Activated T-cell treated with anti-CD3 and anti-CD28 coated beads, Interleukin-2, amount 50 U/mL, for 72 hours (primary cell): ENCODE results near the gene TRIM32. TPM values are rescaled to one million over a fixed set of nuclear protein-coding genes. Genes with fewer than 3 reads are reported as not detected.

Experiments
- ATAC-seq, 2 donors: fragments of 150-1000 bp; cut with Tn5 transposase; replicated peaks in 1 of 2; 2 replicates each; pipeline ENCODE4 v1.10.0; 2021; ENCODE audit warnings: moderate library complexity in 2 of 2, mild to moderate bottlenecking in 1 of 2
- DNase-seq, 2 donors: peaks; one replicate each; pipeline ENCODE4 v3.0.0; 2021 to 2022; ENCODE audit warnings: mixed read lengths in 1 of 2
- H3K27ac Mint-ChIP-seq: one replicate; pipeline ENCODE4 v1.8.0; 2022; ENCODE audit warnings: mild to moderate bottlenecking, moderate library complexity, mixed read lengths
- H3K27me3 Mint-ChIP-seq: one replicate; pipeline ENCODE4 v1.8.0; 2022; ENCODE audit warnings: low read depth, mixed read lengths
- H3K36me3 Mint-ChIP-seq, 2 donors: one replicate each; pipeline ENCODE4 v1.8.0; 2022; ENCODE audit warnings: mixed read lengths in 2 of 2, mild to moderate bottlenecking in 1 of 2; ENCODE audit not compliant: insufficient read depth in 2 of 2
- H3K4me1 Mint-ChIP-seq: one replicate; pipeline ENCODE4 v1.8.0; 2022; ENCODE audit warnings: low read depth, mixed read lengths
- H3K4me3 Mint-ChIP-seq, 2 donors: one replicate each; pipeline ENCODE4 v1.8.0; 2022; ENCODE audit warnings: mild to moderate bottlenecking in 2 of 2, mixed read lengths in 2 of 2, moderate library complexity in 2 of 2
- H3K9me3 Mint-ChIP-seq, 2 donors: one replicate each; pipeline ENCODE4 v1.8.0; 2022; ENCODE audit warnings: mixed read lengths in 2 of 2
- total RNA-seq, 2 donors: library from RNA; stranded (reverse); gene quantifications; one replicate each; pipeline ENCODE4 v1.2.3, GENCODE V29; 2022

Gene TRIM32
- total RNA-seq, 2 donors from 2014 or later, result 12.6 to 13.6 TPM

- H3K36me3 Mint-ChIP-seq, result no peaks in the 10 kb centered on the region
- H3K27ac Mint-ChIP-seq, result no peak overlapping the region
- H3K4me3 Mint-ChIP-seq, result no peak overlapping the region
- DNase-seq (peak; percentile 5 to 17), ATAC-seq (peak; percentile 43 to 58)
- no peaks in the 10 kb centered on the region for H3K4me1 Mint-ChIP-seq
- H3K9me3 Mint-ChIP-seq, result no peaks in the 10 kb centered on the region
- no peaks in the 10 kb centered on the region for H3K27me3 Mint-ChIP-seq
Measured at GRCh38 chr9:116661037-116661954, 25.8 kb upstream of the TRIM32 start.

- ATAC-seq (no peak), DNase-seq (no peak)
- Mint-ChIP-seq H3K4me3 (no peak overlapping the region), H3K36me3 (no peaks in the 10 kb centered on the region), H3K9me3 (no peaks in the 10 kb centered on the region), H3K27me3 (no peaks in the 10 kb centered on the region), H3K27ac (no peak overlapping the region), H3K4me1 (no peaks in the 10 kb centered on the region)
Measured at GRCh38 chr9:116662646-116663310, 24.3 kb upstream of the TRIM32 start.

- H3K4me1 Mint-ChIP-seq, result no peaks in the 10 kb centered on the region
- H3K4me3 Mint-ChIP-seq, result no peak overlapping the region
- H3K27ac Mint-ChIP-seq, result no peak overlapping the region
- no peaks in the 10 kb centered on the region for H3K36me3 Mint-ChIP-seq
- ATAC-seq, result no peak
- no peaks in the 10 kb centered on the region for H3K9me3 Mint-ChIP-seq
- H3K27me3 Mint-ChIP-seq, result no peaks in the 10 kb centered on the region
- DNase-seq, result no peak
Measured at GRCh38 chr9:116663581-116663980, 23.5 kb upstream of the TRIM32 start.

GRCh38 chr9:116668970-116669695, 18.0 kb upstream of the TRIM32 start:
- H3K4me1 Mint-ChIP-seq, result no peaks in the 10 kb centered on the region
- ATAC-seq (no peak), DNase-seq (no peak)
- peaks cover 4 to 9% of the 10 kb centered on the region in 2 donors for H3K36me3 Mint-ChIP-seq
- H3K27me3 Mint-ChIP-seq, result no peaks in the 10 kb centered on the region
- peaks cover 6 to 7% of the 10 kb centered on the region in 2 donors for H3K9me3 Mint-ChIP-seq
- no peak overlapping the region for H3K27ac Mint-ChIP-seq
- H3K4me3 Mint-ChIP-seq, result no peak overlapping the region

- no peaks in the 10 kb centered on the region for H3K4me1 Mint-ChIP-seq
- H3K4me3 Mint-ChIP-seq, result no peak overlapping the region
- peaks cover 6 to 10% of the 10 kb centered on the region in 2 donors for H3K9me3 Mint-ChIP-seq
- H3K27me3 Mint-ChIP-seq, result no peaks in the 10 kb centered on the region
- ATAC-seq (no peak), DNase-seq (no peak)
- H3K36me3 Mint-ChIP-seq, result peaks cover 9% of the 10 kb centered on the region in 2 donors
- no peak overlapping the region for H3K27ac Mint-ChIP-seq
Measured at GRCh38 chr9:116671605-116672004, 15.5 kb upstream of the TRIM32 start.

GRCh38 chr9:116673375-116673774, 13.7 kb upstream of the TRIM32 start:
- no peak for ATAC-seq
- H3K36me3 Mint-ChIP-seq, result peaks cover 9% of the 10 kb centered on the region in 2 donors
- H3K27me3 Mint-ChIP-seq, result no peaks in the 10 kb centered on the region

GRCh38 chr9:116674210-116674980, 12.7 kb upstream of the TRIM32 start:
- H3K4me1 Mint-ChIP-seq, result no peaks in the 10 kb centered on the region
- H3K27ac Mint-ChIP-seq, result no peak overlapping the region
- ATAC-seq, result no peak
- H3K9me3 Mint-ChIP-seq, result peaks cover 6 to 10% of the 10 kb centered on the region in 2 donors
- no peaks in the 10 kb centered on the region for H3K27me3 Mint-ChIP-seq
- no peak for DNase-seq
- H3K4me3 Mint-ChIP-seq, result no peak overlapping the region
- peaks cover 9% of the 10 kb centered on the region in 2 donors for H3K36me3 Mint-ChIP-seq

More at GRCh38 chr9:116673375-116673774, 13.7 kb upstream of the TRIM32 start:
- Mint-ChIP-seq H3K4me1 (no peaks in the 10 kb centered on the region), H3K27ac (no peak overlapping the region), H3K4me3 (no peak overlapping the region), H3K9me3 (peaks cover 6 to 10% of the 10 kb centered on the region in 2 donors)
- DNase-seq, result no peak

GRCh38 chr9:116683535-116683934, 3.6 kb upstream of the TRIM32 start:
- H3K27ac Mint-ChIP-seq, result no peak overlapping the region
- no peak for DNase-seq
- no peak overlapping the region for H3K4me3 Mint-ChIP-seq
- no peak for ATAC-seq
- H3K36me3 Mint-ChIP-seq, result peaks cover 4 to 13% of the 10 kb centered on the region in 2 donors
- peaks cover 23% of the 10 kb centered on the region for H3K4me1 Mint-ChIP-seq
- peaks cover 0 to 3% of the 10 kb centered on the region in 2 donors for H3K9me3 Mint-ChIP-seq
- no peaks in the 10 kb centered on the region for H3K27me3 Mint-ChIP-seq

- H3K36me3 Mint-ChIP-seq, result peaks cover 4 to 13% of the 10 kb centered on the region in 2 donors
- peaks cover 0 to 3% of the 10 kb centered on the region in 2 donors for H3K9me3 Mint-ChIP-seq
- no peaks in the 10 kb centered on the region for H3K27me3 Mint-ChIP-seq
- peaks cover 35% of the 10 kb centered on the region for H3K4me1 Mint-ChIP-seq
- ATAC-seq (no peak), DNase-seq (no peak)
- H3K27ac Mint-ChIP-seq, result peak overlapping the region; percentile 66
- no peak overlapping the region for H3K4me3 Mint-ChIP-seq
Measured at GRCh38 chr9:116685166-116685565, 1.9 kb upstream of the TRIM32 start.

GRCh38 chr9:116686135-116686534, 970 bp upstream of the TRIM32 start:
- DNase-seq, result no peak
- Mint-ChIP-seq H3K4me1 (peaks cover 43% of the 10 kb centered on the region), H3K27ac (peak overlapping the region; percentile 90), H3K36me3 (peaks cover 2 to 11% of the 10 kb centered on the region in 2 donors), H3K4me3 (peak overlapping the region; percentile 92 to 97), H3K27me3 (no peaks in the 10 kb centered on the region), H3K9me3 (peaks cover 0 to 3% of the 10 kb centered on the region in 2 donors)
- ATAC-seq, result no peak

- H3K27ac Mint-ChIP-seq, result peak overlapping the region; percentile 90
- peak overlapping the region; percentile 92 to 97 for H3K4me3 Mint-ChIP-seq
- H3K9me3 Mint-ChIP-seq, result peaks cover 0 to 3% of the 10 kb centered on the region in 2 donors
- no peak for DNase-seq
- no peaks in the 10 kb centered on the region for H3K27me3 Mint-ChIP-seq
- H3K36me3 Mint-ChIP-seq, result peaks cover 2 to 11% of the 10 kb centered on the region in 2 donors
- H3K4me1 Mint-ChIP-seq, result peaks cover 48% of the 10 kb centered on the region
- peak; percentile 45 to 56 for ATAC-seq
Measured at GRCh38 chr9:116686693-116687073, 422 bp upstream of the TRIM32 start.

GRCh38 chr9:116687754-116688135, 640 bp downstream of the TRIM32 start:
- peak overlapping the region; percentile 92 to 97 for H3K4me3 Mint-ChIP-seq
- H3K36me3 Mint-ChIP-seq, result peaks cover 2 to 11% of the 10 kb centered on the region in 2 donors
- peak overlapping the region; percentile 90 for H3K27ac Mint-ChIP-seq
- H3K4me1 Mint-ChIP-seq, result peaks cover 58% of the 10 kb centered on the region
- H3K9me3 Mint-ChIP-seq, result peaks cover 0 to 3% of the 10 kb centered on the region in 2 donors
- ATAC-seq (no peak), DNase-seq (peak in 1 of 2 donors; percentile 3)
- H3K27me3 Mint-ChIP-seq, result no peaks in the 10 kb centered on the region
